HG02798 (cell line): ENCODE measurements around the gene FAM174B.
"Not testable (repeated sequence)": the region's sequence is repeated elsewhere in the genome, so short reads cannot be mapped to it uniquely, and the experiment has no call there.

Experiments used
- ATAC-seq: cut with Tn5 transposase; IDR thresholded peaks from one replicate; pipeline ENCODE4 v1.9.1; 2021; ENCODE audit warnings: mild to moderate bottlenecking; ENCODE audit not compliant: unreplicated experiment, poor library complexity

FAM174B gene

GRCh38 chr15:92621972-92622533 lies 33.5 kb downstream of the FAM174B start:
- ATAC-seq, result peak; percentile 40

GRCh38 chr15:92620991-92621390 lies 34.6 kb downstream of the FAM174B start:
- ATAC-seq, result no peak

- ATAC-seq, result no peak
Observed at GRCh38 chr15:92619145-92620101, 36.2 kb downstream of the FAM174B start.

GRCh38 chr15:92617549-92618520 lies 37.7 kb downstream of the FAM174B start:
- no peak for ATAC-seq

- no peak for ATAC-seq
Observed at GRCh38 chr15:92616621-92617548, 38.7 kb downstream of the FAM174B start.

GRCh38 chr15:92614791-92615785 lies 40.5 kb downstream of the FAM174B start:
- ATAC-seq, result no peak

GRCh38 chr15:92614301-92614700 lies 41.3 kb downstream of the FAM174B start:
- ATAC-seq, result no peak

- no peak for ATAC-seq
Observed at GRCh38 chr15:92613841-92614240, 41.7 kb downstream of the FAM174B start.

- no peak for ATAC-seq
Observed at GRCh38 chr15:92612891-92613290, 42.7 kb downstream of the FAM174B start.

- ATAC-seq, result no peak
Observed at GRCh38 chr15:92611995-92612745, 43.4 kb downstream of the FAM174B start.

GRCh38 chr15:92611150-92611549 lies 44.4 kb downstream of the FAM174B start:
- no peak for ATAC-seq

GRCh38 chr15:92610101-92610520 lies 45.5 kb downstream of the FAM174B start:
- no peak for ATAC-seq

GRCh38 chr15:92608866-92609700 lies 46.5 kb downstream of the FAM174B start:
- ATAC-seq, result no peak

- ATAC-seq, result not testable (repeated sequence)
Observed at GRCh38 chr15:92606836-92607150, 48.8 kb downstream of the FAM174B start.

GRCh38 chr15:92606126-92606835 lies 49.3 kb downstream of the FAM174B start:
- ATAC-seq, result no peak

GRCh38 chr15:92605225-92605944 lies 50.2 kb downstream of the FAM174B start:
- no peak for ATAC-seq
